Measurements from ENCODE around the gene PTDSS2.
"Not testable (repeated sequence)": the region's sequence is repeated elsewhere in the genome, so short reads cannot be mapped to it uniquely, and the experiment has no call there.

The PTDSS2 gene

GRCh38 chr11:414318-414857, 35.7 kb upstream of the PTDSS2 start:
- DNase-seq: no peak

DNA sequence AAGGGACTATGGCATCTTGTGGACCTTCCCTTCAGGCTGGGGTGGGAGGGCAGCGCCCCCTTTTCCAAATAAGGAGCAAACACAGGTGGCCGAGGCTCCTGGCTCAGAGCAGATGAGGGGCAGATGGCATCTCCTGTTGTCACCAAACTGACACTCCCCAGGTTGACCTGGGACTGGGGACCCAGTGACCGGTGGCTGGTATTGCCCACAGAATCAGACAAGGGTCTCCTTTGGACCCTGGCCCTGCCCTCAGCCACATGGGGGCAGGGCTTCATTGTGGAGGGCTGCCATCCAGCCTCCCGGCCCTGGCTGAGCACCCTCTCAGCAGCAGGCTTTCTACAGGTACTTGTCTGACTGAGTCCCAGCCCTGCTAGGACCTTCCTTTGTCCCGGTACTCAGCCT, 34.4 kb upstream of the PTDSS2 start:
- no peak for DNase-seq

- no peak for DNase-seq
Measured at GRCh38 chr11:416051-416756, 33.9 kb upstream of the PTDSS2 start.

GRCh38 chr11:416757-417621, 33.1 kb upstream of the PTDSS2 start:
- no peak for DNase-seq

GRCh38 chr11:417652-418342, 32.3 kb upstream of the PTDSS2 start:
- DNase-seq: no peak

- no peak for DNase-seq
Measured at GRCh38 chr11:418343-419247, 31.5 kb upstream of the PTDSS2 start.

DNA sequence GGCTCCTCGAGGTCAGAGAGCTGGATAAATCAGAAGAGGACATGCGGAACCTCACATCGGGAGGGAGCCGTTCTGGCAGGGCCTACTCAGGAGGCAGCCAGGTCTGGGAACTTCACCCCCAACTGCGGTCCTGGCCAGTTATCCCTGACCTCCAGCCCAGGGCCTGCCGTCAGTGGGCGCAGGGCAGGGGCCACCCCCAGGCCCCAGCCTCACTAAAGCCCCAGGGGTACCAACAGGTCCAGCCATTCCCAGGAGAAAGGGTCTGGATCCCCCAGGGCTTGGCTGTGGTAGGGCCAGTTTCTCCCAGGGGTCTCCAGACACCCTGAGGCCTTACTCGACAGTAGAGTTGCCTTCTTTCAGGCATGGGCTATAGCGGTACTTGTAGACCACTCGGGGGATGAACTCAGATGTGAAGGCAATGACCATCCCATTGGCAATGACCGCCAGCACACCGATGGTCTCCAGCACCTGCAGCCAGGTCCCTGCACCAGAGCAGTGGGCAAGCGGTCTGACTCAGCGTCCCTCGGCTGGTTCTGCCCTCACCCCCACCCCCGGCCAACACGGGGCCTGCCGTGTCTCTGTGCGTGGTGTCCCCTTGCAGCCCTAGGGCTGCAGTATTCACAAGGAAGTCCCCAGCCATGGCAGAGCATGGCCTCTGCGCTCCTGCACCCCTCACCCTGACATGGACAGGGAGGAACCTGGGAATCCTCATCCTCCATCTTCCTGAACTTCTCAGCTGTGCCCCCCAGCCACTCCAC, 30.7 kb upstream of the PTDSS2 start:
- DNase-seq: no peak

- DNase-seq: no peak
Measured at GRCh38 chr11:420054-420910, 29.8 kb upstream of the PTDSS2 start.

DNA sequence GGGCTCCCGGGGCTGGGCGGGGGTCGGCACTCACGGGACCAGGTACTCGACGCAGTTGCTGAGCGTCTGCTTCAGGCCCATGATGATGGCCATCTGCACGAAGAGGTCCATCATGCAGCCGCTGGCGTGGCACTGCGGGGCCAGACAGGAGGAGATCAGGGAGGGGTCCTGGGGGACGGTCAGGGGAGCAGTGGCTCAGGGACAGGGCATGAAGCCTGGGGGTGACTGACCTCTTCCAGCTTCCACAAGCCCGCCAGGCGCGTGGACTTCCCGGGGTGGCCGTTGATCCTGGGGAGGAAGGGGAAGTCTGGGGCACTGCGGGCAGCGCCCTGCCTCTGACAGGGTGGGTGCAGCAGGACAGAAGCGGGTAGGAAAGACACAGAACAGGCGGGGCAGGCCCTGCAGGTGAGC, 29.2 kb upstream of the PTDSS2 start:
- DNase-seq: no peak

GRCh38 chr11:422249-422656, 27.8 kb upstream of the PTDSS2 start:
- DNase-seq: no peak

DNA sequence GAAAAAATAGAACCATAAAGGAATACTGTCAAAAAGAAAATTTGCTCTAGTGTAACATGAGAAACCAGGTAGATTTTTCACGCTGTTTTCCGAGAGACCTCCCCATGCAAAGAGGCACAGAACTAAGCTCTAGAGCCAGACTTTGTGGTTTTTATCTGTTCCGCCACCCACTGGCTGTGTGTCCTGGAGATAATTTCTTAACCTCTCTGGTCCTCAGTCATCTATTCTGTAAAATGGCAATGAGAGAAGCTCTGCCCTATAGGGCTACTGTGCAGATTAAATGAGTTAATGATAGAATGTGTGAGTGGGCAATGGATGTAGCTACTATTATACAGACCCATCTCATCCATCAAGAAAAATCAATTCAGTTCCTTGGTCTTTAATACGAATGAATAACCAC, 25.8 kb upstream of the PTDSS2 start:
- no peak for DNase-seq

DNA sequence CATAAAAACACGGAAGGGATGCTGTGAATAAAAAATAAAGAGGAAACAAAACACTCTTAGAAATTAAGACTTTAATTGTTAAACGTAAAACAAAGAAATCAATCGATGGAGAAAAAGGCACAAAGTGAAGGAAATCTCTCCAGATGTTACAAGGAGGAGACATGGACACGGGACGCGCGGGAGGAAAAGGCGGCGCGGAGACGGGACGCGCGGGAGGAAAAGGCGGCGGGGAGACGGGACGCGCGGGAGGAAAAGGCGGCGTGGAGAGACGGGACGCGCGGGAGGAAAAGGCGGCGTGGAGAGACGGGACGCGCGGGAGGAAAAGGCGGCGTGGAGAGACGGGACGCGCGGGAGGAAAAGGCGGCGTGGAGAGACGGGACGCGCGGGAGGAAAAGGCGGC, 25.3 kb upstream of the PTDSS2 start:
- not testable (repeated sequence) for DNase-seq

- DNase-seq: no peak
Measured at GRCh38 chr11:425301-425700, 24.8 kb upstream of the PTDSS2 start.

DNA sequence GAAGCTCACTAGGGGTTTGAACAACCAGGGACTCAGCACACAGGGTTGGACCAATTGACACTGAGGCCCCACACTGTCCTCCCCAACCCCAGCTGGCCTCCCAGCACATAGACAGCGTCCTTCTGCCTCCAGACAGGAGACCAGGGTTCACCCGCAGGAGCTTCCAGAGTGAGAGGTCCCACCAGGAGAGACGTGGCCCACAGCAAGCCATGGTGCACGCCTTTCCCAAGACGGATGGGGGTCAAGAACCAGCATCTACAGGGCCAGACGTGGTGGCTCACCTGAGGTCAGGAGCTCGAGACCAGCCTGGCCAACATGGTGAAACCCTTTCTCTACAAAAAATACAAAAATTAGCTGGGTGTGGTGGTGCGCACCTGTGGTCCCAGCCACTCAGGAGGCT, 23.2 kb upstream of the PTDSS2 start:
- DNase-seq: no peak

DNA sequence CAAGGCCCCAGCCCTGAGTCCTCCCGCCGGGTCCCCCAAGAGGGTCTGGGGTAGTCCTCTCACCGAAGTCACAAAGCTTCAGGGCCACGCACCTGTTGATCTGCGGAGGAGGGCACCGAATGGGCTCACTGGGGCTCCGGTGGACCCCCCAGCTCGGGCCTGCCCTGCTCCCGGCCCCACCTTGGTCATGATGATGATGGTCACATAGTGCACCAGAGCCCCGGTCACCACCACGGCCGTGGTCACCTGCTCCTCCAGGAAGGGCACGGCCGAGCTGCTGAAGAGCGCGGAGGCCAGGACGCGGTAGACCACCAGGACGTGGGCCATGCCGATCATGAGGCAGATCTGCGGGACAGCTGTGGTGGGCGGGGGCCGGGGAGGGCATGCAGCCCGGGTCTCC, 21.8 kb upstream of the PTDSS2 start:
- no peak for DNase-seq

- no peak for DNase-seq
Measured at GRCh38 chr11:429391-429790, 20.7 kb upstream of the PTDSS2 start.

DNA sequence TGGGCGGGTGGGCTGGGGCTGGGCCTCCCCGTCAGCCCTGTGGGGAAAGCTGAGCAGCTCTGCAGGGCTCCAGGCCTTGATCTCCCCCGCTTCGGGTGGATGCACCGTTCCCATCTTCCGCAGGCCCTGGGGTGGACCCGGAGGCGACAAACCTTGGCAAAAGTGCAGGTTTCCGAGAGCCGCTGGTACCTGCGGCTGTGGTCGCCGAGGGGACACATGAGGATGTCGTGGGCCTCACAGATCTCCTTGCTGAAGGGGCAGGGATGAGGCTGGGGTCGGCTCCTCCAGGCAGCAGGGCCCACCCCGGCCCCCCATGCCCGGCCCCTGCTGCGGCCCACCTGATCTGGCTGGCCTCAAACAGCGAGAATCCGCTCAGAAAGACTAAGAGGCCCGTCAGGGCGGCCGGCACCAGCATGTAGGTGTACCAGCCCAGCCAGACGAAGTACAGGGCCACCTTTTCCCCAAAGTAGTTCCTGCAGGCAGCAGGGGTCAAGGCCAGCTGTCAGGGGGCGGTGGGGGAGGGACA, 20.1 kb upstream of the PTDSS2 start:
- no peak for DNase-seq

GRCh38 chr11:431921-432320, 18.2 kb upstream of the PTDSS2 start:
- DNase-seq: no peak

DNA sequence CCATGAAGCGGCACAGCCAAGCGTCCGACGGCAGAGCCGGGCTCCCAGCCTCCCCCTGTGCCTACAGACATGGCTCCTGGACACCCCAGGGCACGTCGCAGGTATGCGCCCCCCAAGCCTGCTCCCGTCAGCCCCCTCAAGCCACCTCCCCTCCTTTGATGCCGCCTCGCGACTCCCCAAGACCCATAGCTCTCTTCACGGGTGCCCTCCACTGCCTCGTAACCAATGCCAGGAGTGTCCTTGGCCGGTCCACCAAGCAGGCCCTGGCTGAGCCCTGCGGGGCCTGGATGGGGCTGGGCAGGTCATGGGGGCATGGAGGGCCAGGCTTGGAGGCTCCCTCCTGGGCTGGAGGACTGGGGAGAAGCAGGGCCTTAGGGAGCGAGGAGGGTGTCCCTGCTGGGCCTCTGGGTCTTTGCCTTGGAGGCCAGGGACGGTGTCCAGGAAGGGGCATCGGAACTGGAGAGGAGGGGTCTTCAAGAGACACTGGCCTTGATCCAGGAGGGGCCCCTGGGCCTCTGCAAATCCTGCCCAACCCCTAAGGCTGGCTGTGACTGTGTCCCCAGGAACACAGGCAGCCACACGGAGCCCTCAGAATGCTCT, 17.5 kb upstream of the PTDSS2 start:
- no peak for DNase-seq

GRCh38 chr11:433111-433510, 17.0 kb upstream of the PTDSS2 start:
- DNase-seq: no peak

Measured in NCI-H187 treated with DMSO at 0.1 percent for 48 hours (cell line).